Mucosa of stomach (tissue), 1 donor: ENCODE results near the gene SSR4.

Experiments used
- H3K27me3 ChIP-seq: one replicate; pipeline ENCODE4 v1.7.0; 2013; ENCODE audit warnings: mild to moderate bottlenecking, low read length; ENCODE audit not compliant: control insufficient read depth, insufficient read depth
- H3K36me3 ChIP-seq: one replicate; pipeline ENCODE4 v1.7.0; 2013; ENCODE audit warnings: low read length; ENCODE audit not compliant: control insufficient read depth, insufficient read depth
- H3K4me1 ChIP-seq: one replicate; pipeline ENCODE4 v1.7.0; 2013; ENCODE audit warnings: mild to moderate bottlenecking, low read length; ENCODE audit not compliant: control insufficient read depth, insufficient read depth
- H3K4me3 ChIP-seq: one replicate; pipeline ENCODE4 v1.7.0; 2013; ENCODE audit warnings: low read length
- H3K9ac ChIP-seq: one replicate; pipeline ENCODE4 v1.7.0; 2013; ENCODE audit warnings: mild to moderate bottlenecking, low read length, moderate library complexity
- H3K9me3 ChIP-seq: one replicate; pipeline ENCODE4 v1.7.0; 2013; ENCODE audit warnings: mild to moderate bottlenecking, low read length, moderate library complexity; ENCODE audit not compliant: control insufficient read depth
- donor health status: Pancreatic carcinoma.

The SSR4 gene

DNA sequence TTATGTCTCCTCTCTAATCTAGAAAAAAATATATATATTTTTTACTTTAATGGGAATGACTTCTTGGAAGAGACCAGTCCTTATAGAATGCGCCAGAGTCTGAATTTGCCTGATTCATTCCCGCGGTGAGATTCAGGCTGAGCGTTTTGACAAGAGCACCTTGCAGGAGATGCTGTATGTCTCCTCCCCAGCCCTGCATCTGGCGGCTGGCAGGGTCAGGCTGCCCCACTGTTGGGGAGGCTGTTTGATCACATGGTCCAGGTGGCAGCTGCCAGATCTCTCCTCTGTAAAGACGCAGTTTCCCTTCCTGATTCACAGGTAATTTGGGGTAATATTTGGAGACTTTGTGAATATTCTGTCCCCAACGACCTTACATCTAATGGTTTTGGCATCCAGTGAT is 26.1 kb downstream of the SSR4 start:
- Histone ChIP-seq H3K36me3 (no peaks in the 10 kb centered on the region), H3K9ac (no peak overlapping the region), H3K4me1 (no peaks in the 10 kb centered on the region), H3K4me3 (no peak overlapping the region), H3K27me3 (no peaks in the 10 kb centered on the region), H3K9me3 (no peaks in the 10 kb centered on the region)

DNA sequence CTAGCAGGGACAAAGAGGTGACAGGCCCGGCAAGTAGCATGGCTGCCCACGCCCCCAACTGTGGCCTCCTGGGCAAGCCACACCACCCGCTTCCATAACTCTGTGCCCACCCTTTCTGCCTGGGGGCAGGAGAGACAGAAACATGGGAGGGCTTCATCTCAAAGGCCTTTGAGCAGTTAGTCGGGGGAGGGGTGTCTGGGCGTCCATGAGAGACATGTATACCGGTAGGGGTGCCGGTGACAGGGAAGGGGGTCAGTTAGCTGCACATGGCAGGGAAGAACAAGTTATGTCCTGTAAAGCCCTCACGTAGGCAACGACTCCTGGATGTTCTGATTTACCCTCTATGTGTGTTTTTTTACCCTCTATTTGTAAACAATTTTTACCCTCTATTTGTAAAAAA is 26.6 kb downstream of the SSR4 start:
- Histone ChIP-seq H3K4me3 (no peak overlapping the region), H3K36me3 (no peaks in the 10 kb centered on the region), H3K4me1 (no peaks in the 10 kb centered on the region), H3K27me3 (no peaks in the 10 kb centered on the region), H3K9me3 (no peaks in the 10 kb centered on the region), H3K9ac (no peak overlapping the region)

DNA sequence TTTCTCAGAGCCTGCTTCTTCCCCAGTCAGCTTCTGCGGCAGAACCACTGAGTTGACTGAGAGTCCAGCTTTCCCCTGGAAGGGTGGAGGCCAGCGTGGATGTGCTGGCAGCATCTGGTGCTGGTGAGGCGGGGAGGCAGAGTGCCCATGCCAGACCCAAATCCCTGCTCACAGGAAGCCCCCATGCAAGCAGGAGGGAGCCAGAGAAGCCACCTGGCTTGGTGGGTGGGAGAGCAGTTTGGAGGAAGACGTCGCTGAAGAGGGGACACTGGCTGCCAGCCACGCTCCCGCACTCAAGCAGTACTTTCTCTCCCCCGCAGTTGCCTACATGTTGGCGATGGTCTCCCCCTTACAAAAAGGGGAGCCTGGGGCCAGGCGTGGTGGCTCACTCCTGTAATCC is 29.9 kb downstream of the SSR4 start:
- peaks cover 13% of the 10 kb centered on the region for H3K27me3 ChIP-seq
- no peaks in the 10 kb centered on the region for H3K36me3 ChIP-seq
- no peak overlapping the region for H3K9ac ChIP-seq

DNA sequence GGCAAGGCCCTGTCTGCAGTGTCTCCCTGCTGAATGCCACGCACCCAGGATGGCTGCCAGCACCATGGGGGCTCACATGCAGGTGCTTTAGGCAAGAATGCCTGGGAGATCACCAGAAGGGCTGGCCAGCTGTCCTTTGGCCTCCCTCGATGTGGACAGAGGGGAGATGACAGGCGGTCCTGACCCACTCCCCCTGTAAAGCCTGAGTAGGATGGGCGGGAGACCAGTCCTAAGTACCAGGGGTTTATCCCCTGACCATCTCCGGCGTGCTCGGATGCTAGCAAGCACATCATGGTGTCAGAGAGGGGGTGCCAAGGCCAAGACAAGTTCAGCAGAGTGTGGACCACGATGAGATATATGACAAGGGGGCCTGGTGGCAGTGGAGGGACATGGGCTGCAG is 30.6 kb downstream of the SSR4 start:
- Histone ChIP-seq H3K27me3 (peaks cover 20% of the 10 kb centered on the region), H3K9me3 (no peaks in the 10 kb centered on the region), H3K9ac (no peak overlapping the region), H3K4me1 (no peaks in the 10 kb centered on the region), H3K4me3 (no peak overlapping the region), H3K36me3 (no peaks in the 10 kb centered on the region)

More for the DNA sequence above, 29.9 kb downstream of the SSR4 start:
- H3K9me3 ChIP-seq: no peaks in the 10 kb centered on the region
- H3K4me1 ChIP-seq: no peaks in the 10 kb centered on the region
- H3K4me3 ChIP-seq: no peak overlapping the region

DNA sequence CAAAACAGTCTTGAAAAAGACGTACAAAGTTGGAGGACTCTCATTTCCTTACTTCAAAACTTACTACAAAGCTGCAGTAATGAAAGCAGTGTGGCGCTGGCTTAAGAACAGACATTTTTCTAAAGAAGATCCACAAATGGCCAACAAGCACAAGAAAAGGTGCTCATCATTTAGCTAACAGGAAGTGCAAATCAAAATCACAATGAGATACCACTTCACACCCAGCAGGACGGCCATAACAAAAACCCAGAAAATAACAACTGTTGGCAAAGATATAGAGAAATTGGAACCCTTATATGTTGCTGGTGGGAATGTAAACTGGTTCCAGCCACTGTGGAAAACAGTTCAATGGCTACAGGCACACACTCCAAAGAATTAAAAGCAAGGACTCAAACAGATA is 32.5 kb downstream of the SSR4 start:
- Histone ChIP-seq H3K9ac (no peak overlapping the region), H3K9me3 (no peaks in the 10 kb centered on the region), H3K4me3 (no peak overlapping the region), H3K4me1 (no peaks in the 10 kb centered on the region), H3K36me3 (no peaks in the 10 kb centered on the region), H3K27me3 (peaks cover 25% of the 10 kb centered on the region)

DNA sequence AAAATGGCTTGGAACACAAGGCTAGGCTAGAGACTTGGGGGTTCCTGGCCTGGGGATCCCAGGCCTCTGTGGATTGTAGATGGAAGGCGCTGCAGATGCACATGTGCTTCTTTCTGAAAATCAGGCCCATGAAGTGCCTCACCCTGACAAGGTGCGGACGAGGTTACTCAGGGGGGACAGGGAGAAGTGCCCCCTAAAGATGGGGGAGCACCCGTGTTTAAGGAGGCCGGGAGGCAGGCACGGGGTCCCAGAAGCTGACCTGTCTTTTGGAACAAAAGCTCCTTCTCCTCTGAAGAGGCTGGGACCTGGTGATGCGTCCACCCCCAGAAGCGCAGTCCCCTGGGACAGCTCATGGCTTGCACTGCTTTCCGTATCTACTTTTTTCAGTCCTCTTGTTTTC is 33.4 kb downstream of the SSR4 start:
- Histone ChIP-seq H3K27me3 (peaks cover 25% of the 10 kb centered on the region), H3K36me3 (no peaks in the 10 kb centered on the region), H3K4me3 (no peak overlapping the region), H3K4me1 (no peaks in the 10 kb centered on the region), H3K9ac (no peak overlapping the region), H3K9me3 (no peaks in the 10 kb centered on the region)

DNA sequence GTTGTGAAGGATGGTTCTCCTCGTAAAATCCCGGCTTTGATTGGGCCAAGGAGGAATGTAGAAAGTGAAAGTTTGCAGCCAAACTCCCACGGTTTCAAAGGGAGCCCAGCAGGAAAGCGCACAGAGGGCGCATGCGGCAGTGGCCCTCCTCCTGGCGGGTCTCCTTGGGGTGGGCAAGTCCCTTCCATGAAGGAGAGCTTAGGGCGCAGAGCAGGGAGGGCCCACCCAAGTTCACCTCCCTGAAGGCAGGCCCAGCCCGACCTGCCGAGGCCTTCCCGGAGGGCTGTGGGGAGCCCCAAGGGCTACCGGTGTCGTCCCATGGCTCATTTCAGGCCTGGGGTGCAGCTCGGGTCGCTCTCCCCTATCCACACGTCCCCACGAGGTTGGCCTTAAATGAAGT is 33.8 kb downstream of the SSR4 start:
- H3K4me3 ChIP-seq: no peak overlapping the region
- no peaks in the 10 kb centered on the region for H3K36me3 ChIP-seq
- H3K9ac ChIP-seq: no peak overlapping the region
- H3K9me3 ChIP-seq: no peaks in the 10 kb centered on the region
- no peaks in the 10 kb centered on the region for H3K4me1 ChIP-seq
- peaks cover 25% of the 10 kb centered on the region for H3K27me3 ChIP-seq

DNA sequence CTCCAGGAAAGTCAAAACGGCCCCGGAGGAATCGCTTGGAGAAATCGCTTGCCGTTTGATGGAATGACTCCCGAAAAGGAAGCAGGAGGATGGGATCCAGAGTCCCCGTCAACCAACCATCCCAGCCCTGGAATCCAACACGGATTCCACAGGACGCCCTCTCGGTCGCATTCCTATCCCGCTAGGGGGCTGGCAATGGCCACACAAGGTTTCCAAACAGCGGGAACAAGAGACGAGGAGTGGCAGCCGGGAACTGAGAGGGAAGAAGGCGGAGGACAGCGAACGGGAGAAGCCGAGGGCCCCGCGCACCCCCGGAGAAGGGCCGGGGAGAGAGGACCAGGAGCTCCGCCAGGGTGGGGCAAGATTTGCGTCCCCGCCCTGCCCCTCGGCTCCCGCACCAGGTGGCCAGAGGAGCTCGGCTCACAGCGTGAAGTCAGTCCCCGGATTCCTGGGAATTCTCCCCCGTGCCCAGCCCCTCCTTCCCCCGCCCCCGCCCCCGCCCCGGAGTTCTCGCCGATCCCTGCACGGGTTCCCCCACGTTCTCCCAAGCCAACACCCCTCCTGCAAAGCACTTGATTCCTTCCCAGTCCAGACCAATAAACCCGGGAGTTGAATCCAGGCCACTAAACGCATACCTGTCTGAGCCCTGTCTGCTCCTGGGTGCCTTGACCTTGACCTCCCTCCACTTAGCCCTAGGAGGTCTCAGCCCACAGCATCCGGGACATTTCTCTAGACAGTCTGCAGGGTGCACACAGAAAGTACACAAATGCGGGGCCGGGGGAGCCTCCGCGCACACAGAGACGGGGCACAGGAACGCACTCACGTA is 34.5 kb downstream of the SSR4 start:
- no peaks in the 10 kb centered on the region for H3K36me3 ChIP-seq
- H3K27me3 ChIP-seq: peaks cover 25% of the 10 kb centered on the region
- no peaks in the 10 kb centered on the region for H3K9me3 ChIP-seq
- no peak overlapping the region for H3K4me3 ChIP-seq
- no peak overlapping the region for H3K9ac ChIP-seq
- no peaks in the 10 kb centered on the region for H3K4me1 ChIP-seq

DNA sequence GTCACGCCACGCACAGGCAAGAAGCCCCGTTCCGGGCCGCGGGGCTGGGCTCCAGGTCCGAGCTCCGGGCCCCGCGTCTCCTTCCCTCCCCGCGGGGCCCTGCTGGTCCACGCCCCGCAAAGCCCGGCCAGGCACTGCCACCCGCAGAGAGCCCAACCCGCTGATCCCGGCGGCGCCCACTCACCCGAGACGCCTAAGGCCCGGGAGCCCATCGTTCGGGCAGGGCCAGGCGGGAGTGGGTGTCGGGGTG is 35.0 kb downstream of the SSR4 start:
- Histone ChIP-seq H3K9ac (no peak overlapping the region), H3K27me3 (peaks cover 25% of the 10 kb centered on the region), H3K4me3 (no peak overlapping the region)

DNA sequence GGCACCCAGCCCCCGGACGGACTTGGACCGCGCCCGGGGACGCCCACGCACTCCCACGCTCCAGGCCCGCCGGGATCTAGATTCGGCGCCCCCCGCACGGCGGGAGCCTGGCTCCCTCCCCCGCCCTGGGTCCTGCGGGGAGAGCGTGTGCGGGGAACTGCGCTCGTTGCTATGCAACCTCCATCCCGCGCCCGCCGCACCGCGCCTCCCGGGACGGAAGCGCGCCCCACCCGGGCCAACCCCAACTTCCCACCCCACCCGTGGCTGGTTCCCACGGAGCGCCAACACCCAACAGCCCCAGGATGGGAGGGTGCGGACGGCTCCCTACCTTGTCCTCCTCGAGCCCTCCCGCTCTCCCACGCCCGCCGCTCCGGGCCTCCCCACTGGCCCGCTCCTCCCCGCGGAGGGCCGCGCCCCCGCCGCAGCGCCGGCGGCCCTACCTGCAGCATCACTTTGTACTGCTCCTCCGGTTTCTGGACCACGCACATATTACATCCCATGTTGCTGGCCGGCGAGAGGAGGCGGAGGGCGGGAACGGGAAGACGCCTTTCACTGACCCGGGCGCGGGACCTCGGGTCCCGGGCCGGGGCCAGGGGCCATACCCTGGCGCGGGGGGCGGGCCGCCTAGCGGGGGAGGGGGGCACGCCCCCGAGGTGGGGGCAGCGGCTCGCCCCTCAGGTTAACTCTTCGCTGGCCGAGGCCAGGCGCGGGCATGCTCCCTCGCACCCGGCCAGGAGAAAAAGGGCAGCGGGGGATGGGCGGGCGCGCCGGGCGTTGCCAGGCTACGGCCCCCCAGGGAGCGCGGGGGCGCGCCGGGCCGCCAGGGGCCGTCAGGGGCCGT is 35.6 kb downstream of the SSR4 start, which contains the start of gene PDZD4:
PDZD4 (minus strand) TSS at position 746 of the 841 bp plus-strand sequence; CDS start at position 500, 246 bp downstream.
- Histone ChIP-seq H3K9ac (no peak within 1 kb of the TSS), H3K9me3 (no peaks in the 10 kb centered on the region), H3K36me3 (no peaks in the 10 kb centered on the region), H3K4me1 (no peaks in the 10 kb centered on the region), H3K4me3 (no peak within 1 kb of the TSS), H3K27me3 (peaks cover 25% of the 10 kb centered on the region)

More for the DNA sequence above, 35.0 kb downstream of the SSR4 start:
- Histone ChIP-seq H3K36me3 (no peaks in the 10 kb centered on the region), H3K4me1 (no peaks in the 10 kb centered on the region), H3K9me3 (no peaks in the 10 kb centered on the region)

DNA sequence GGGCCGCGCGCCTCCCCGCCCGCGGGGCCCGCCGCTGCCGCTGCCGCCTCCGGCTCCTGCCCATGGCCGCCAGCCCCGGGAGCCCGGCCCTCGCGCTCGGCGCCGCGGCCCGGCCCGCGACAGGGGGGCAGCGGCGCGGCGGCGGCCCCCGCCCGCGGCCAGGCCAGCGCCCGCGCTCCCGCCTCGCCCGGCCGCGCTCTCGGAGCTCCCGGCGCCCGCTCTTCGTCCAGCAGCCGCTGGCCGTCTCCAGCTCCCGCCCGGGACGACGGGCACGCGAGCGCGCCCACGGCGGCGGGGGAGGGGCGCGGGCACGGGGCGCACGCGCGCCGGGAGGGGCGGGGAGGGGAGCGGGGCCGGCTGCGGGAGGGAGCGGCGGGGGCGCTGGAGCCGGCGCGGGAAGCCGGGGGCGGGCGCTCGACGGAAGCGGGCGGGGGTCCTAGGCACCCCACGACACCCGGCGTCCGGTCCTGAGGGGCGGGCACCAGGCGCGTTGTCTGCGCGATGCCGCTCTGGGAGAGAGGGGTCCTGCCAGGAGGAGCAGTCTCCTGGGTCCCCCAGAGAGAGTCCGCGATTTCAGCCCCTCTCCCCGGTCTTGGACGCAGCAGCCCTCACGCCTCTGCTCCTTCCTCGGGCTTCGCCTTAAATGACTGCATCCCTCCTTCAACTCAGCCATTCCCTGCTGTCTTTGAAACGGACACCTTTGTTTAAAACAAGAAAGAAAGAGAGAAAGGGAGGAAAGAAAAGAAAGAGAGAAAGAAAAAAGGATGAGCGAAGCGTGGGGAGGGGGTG is 36.4 kb downstream of the SSR4 start:
- Histone ChIP-seq H3K9me3 (no peaks in the 10 kb centered on the region), H3K36me3 (no peaks in the 10 kb centered on the region), H3K4me3 (no peak overlapping the region), H3K27me3 (peaks cover 25% of the 10 kb centered on the region), H3K9ac (no peak overlapping the region), H3K4me1 (no peaks in the 10 kb centered on the region)
